ENCODE data around the gene ZNF552.
"Not testable (repeated sequence)": the region's sequence is repeated elsewhere in the genome, so short reads cannot be mapped to it uniquely, and the experiment has no call there.

Gene ZNF552

DNA sequence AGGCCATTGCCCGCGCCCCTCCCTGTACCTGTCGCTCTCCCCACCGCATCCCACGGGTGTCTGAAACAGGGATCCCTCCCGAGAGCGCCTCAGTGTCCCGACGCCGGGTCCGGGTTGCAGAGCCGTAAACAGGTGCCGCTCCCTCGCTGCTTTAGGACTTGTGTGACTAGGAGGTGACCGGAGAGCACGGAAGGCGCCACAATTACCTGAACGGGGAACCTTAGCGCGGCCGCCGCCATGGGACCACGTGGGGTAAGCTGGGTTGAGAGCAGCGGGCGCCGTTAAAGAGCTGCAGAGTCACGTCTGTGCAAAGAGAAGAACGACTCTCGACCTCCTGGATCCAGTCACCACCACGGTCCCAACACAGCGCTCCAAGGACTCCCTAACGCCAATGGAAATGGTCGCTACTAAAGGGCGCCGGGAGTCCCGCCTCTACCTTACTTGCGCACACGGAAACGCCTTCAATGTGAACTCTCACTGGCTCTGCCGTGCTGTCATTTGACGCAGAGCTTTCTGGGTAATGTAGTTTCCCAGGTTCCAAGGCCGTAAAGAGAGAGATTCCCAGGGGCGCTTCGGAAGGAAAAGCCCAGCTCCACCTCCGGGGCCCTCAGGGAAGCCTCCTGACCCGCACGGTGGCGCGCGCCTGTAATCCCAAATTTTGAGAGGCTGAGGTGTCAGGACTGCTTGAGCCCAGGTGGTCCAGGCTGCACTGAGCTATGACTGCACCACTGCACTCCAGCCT lies at the start of gene ZNF552:
ZNF552 (minus strand) TSS at position 409 of the 742 bp plus-strand sequence; CDS start at position 239, 170 bp downstream.
- DNase-seq (ENCODE audit: low read depth): peak; percentile 68

DNA sequence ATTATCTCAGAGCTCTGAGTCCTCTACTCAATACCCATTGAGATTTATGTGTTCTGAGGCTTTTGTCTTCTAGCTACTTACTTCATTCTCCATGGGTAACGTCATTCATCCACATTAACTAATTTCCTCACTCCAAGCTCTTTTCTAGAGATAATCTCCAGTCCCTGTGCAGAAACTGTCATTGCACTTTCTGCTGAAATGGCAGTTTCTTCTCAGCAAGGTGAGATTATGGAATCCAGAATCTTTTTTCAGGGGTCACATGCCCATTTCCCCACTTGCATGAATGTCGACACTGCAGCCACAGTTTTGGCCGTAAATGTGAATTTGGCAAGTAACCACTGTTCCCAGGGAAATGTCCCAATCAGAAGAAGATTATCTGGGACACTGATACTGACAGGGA lies 47.6 kb upstream of the ZNF552 start:
- not testable (repeated sequence) for DNase-seq (ENCODE audit: low read depth)

DNA sequence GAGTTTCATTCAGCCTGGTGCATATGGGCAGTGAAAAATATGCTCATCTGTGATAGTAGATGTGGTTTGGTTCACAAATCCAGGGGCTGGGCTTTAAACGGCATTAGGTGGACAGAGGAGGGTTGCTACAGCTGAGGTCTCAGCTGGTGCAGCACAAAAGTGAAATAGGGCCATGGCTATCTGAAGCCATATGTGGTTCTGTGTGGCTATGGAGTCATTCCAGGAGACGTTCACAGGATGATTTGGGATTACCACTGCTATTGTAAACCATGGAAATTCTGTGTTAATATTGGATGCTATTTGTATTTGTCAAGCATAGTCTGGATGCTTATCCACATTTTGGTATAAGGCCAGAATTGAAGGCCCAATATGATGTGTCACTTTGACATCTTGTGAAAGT lies 39.4 kb upstream of the ZNF552 start:
- DNase-seq (ENCODE audit: low read depth): not testable (repeated sequence)

DNA sequence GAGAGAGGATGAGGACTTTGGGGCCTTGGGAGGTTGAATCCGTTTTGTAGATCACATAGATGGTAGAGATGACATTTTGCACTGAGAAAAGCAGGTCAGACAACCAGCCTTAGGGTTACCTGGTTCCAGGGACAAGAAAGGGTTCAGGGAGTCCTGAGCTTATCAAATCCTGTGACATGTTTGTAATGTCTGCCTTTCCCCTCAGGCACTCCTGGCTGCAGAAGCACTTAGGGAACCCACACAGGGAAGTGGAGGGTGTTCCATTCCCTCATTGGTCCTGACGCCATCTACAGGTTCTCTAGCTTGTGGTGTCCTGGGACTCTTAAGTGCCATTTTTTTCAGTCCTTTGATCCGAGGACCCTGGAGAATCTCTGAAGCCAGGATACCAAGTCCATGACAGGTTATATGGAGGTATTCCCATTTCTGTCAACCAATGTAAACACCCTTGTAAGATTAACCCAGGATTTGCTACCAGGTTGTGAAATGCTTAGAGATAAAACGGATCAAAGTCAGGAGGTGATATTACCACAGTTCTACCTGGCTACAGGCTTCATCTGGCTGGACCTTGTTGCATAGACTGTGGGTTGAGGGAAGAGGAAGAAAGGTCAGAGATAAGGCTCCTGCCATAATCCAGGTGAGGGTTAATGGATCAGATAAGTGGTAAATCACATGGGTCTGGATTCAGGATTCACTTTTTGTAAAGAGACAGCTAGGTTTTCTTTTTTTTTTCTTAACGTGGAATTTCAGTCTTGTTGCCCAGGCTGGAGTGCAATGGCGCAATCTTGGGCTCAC lies 37.3 kb upstream of the ZNF552 start:
- DNase-seq (ENCODE audit: low read depth): not testable (repeated sequence)

DNA sequence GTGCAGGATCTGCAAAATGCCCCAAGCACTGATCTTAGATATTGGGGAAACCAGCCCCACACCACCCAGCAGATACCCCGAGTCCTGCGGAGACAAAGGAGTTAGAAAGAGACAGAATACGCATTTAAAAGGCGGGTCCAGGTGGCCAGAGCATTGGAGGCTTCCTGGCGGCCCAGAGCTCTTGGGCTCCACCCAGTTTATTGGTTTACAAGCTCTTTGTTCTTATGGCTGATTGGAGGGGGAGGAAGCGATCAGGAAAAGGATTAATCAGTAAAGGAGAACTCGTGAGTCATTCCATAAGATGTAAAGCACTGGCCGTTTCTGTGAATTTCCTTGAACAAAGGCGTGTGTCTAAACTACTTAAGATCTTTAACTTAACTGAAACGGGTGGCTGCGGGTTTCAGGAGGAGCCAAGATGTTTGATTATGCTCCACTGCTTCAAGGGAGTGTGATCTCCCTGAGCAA lies 35.9 kb upstream of the ZNF552 start:
- DNase-seq (ENCODE audit: low read depth): no peak

DNA sequence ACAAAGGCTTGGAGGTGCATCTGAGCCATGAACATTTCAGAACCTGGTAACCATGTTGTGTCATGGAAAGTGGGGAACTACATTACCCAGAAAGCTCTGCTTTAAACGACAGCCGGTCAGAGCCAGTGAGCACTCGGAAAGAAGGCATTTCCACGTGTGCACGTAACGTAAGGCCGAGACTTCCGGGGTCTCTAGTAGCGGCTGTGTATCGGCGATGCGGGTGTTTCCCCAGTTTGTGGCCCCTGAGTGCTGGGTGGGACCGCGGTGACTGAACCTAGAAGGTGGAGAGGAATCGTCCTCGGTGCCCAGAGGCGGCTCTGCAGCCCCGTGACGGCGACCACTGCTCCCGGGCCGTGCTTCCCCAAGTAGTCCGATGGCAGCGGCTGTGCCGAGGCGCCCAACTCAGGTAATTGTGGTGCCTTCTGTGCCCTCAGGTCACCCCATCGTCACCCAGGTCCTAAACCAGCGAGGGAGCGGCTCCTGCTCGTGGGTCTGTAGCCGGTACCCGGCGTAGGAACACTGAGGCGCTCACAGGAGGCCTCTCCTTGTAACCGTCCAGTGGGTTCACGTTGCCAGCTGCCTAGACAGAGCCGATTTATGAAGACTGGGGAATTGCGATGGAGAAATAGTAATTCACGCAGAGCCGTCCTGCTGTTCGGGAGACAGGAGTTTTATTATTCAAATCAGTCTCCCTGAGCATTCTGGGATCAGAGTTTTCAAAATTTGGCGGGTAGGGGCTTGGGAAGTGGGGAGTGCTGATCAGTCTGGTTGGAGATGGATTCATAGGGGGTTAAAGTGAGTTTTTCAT lies 35.2 kb upstream of the ZNF552 start, which contains the start of gene ZNF587:
ZNF587 (plus strand) TSS at position 194 of the 808 bp plus-strand sequence; CDS start at position 374, 180 bp downstream.
- DNase-seq (ENCODE audit: low read depth): peak; percentile 71

DNA sequence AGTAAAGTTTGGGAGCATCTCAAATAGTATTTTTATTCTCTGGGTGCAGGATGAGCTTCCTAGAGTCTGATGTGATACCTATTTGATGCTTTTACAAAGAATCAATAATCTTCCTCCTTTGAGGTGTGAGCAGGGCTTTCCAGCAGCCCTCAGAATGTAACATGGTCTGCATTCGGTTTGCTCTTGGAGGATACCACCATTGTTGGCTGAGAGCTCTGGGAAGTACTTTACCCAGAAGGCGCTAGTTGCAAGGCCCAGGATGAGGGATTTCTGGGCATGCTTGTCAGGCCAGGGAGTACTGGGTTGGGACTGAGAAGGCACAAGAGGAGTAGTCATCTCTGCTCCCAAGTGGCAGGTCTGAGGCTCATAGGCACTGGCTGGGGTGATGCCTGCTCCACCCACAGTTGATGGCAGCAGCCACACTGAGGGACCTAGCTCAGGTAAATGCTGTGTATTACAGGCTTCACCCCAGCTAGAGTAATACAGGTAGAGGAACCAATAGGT lies 34.5 kb upstream of the ZNF552 start:
- DNase-seq (ENCODE audit: low read depth): not testable (repeated sequence)

DNA sequence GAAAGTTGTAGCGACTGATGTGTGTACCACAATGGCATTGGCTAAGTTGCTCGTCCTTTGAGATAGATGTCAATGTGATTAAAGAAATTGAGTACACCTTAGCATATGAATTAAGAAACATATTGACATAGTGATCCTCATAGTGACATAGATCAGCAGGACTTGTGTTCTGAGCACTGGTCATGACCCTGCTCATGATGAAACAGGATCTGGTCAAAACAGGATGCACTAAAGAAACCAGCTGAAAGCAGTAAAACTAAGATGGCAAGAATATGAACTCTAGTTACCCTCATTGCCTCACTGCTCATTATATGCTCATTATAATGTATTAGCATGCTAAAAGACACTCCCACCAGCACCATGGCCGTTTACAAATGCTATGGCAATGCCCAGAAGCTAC lies 32.5 kb upstream of the ZNF552 start:
- not testable (repeated sequence) for DNase-seq (ENCODE audit: low read depth)

DNA sequence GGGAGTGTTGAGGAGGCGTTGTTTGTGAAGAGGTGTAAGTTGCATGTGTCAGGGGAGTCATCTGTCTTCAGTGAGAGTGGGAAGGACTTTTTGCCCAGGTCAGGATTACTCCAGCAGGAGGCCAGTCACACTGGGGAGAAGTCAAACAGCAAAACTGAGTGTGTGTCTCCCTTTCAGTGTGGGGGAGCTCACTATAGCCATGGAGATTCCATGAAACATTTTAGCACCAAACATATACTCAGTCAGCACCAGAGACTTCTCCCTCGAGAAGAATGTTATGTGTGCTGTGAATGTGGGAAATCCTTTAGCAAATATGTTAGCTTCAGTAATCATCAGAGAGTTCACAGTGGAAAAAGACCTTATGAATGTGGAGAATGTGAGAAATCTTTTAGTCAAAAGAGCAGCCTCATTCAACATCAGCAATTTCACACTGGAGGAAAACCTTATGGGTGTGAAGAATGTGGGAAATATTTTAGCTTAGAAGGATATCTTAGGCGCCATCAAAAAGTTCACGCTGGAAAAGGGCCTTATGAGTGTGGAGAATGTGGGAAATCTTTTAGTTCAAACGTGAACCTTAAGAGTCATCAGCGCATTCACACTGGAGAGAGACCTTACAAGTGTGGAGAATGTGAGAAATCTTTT lies 26.5 kb upstream of the ZNF552 start:
- DNase-seq (ENCODE audit: low read depth): no peak

DNA sequence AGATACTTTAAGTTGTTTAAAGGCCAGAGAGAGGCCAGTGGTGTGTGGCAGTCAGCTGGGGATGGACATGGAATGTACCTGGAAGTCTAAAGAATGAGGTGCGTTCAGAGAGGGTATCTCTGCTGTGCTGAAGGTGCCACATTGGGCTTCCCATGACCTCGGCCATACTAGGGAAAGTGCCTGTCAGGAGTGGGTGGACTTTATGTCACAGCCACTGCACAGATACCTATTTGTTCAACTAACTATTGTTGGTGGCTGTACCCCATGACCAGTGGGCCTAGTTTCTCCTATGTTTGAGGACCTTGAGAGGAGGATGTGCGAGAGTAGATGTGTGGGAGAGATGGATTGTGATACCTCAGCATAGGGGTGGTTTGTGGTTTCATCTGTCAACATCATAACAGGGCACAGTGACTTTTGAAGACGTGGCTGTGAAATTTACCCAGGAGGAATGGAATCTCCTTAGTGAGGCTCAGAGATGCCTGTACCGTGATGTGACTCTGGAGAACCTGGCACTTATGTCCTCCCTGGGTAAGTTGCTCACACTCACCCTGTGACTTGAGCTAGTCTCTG lies 24.0 kb upstream of the ZNF552 start:
- not testable (repeated sequence) for DNase-seq (ENCODE audit: low read depth)

DNA sequence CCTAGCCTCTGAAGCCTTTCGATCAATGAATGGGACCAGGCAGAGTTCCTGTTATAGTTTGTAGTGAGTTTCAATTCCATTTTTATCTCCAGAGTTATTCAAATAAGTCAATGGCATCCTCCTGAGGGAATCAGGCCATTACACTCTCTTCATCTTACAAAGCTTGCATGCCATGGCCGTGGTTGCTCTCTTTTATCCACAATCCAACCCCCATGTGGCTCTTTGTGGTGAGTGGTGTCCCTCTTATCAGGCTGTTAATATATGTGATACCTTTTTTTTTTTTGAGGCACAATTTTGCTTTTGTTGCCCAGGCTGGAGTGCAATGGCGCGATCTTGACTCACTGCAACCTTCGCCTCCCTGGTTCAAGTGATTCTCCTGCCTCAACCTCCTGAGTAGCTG lies 22.3 kb upstream of the ZNF552 start:
- not testable (repeated sequence) for DNase-seq (ENCODE audit: low read depth)

DNA sequence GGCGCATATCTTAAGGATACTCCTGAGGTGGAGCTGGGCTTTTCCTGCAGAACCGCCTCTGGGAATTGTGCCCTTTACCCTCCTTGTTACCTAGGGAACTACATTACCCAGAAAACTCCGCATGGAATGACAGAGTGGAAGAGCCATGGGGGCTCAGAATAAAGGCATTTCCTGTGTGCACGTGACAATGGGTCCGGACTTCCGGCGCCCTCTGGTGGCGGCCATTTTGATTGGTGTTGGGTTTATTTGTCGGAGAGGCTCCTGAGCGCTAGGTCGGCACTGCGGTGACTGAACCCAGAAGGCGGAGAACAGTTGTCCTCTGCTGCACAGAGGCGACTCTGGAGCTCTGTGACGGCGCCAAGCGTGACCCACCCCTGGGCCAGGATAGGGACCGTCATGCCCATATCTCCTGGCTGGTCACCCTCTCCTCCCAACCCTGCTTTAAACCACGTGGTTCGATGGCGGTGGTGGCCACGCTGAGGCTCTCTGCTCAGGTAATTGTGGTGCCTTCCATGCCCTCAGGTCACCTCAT lies 15.4 kb upstream of the ZNF552 start, which contains the start of gene ZNF587B:
ZNF587B (plus strand) TSS at position 229 of the 532 bp plus-strand sequence; CDS start at position 459, 230 bp downstream.
- DNase-seq (ENCODE audit: low read depth): peak; percentile 19

DNA sequence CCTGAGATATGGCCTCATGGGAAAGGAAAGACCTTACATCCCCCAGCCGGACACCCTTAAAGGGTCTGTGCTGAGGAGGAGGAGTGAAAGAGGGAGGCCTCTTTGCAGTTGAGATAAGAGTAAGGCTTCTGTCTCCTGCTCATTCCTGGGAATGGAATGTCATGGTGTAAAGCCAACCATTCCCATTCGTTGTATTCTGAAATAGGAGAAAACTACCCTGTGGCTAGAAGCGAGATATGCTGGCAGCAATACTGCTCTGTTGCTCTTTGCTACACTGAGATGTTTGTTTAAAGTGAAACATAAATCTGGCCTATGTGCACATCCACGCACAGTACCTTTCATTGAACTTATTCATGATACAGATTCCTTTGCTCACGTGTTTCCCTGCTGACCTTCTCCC lies 14.6 kb upstream of the ZNF552 start:
- no peak for DNase-seq (ENCODE audit: low read depth)

DNA sequence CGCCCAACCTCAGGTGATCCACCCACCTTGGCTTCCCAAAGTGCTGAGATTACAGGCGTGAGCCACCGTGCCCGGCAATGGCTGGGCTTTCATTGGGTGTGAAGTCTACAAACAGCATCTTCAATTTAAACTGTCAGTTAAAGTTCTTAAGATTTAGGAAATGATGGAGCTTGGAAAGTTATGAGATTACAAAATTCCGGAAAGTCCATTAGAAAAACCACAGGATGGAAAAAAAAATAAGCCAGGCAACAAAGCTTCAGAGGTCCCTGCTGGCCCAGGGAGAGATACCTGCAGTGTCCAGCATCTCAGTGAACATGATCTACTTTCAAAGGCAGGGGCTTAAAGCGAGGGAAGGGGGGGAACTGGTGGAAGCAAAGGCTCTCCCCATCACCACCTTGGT lies 10.8 kb upstream of the ZNF552 start:
- DNase-seq (ENCODE audit: low read depth): no peak

DNA sequence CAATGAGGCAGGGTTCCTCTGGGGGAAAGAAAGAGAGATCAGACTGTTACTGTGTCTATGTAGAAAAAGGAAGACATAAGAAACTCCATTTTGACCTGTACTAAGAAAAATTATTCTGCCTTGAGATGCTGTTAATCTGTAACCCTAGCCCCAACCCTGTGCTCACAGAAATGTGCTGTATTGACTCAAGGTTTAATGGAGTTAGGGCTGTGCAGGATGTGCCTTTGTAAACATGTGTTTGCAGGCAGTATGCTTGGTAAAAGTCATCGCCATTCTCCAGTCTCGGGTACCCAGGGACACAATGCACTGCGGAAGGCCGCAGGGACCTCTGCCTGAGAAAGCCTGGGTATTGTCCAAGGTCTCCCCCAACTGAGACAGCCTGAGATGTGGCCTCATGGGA lies 8.9 kb upstream of the ZNF552 start:
- not testable (repeated sequence) for DNase-seq (ENCODE audit: low read depth)

DNA sequence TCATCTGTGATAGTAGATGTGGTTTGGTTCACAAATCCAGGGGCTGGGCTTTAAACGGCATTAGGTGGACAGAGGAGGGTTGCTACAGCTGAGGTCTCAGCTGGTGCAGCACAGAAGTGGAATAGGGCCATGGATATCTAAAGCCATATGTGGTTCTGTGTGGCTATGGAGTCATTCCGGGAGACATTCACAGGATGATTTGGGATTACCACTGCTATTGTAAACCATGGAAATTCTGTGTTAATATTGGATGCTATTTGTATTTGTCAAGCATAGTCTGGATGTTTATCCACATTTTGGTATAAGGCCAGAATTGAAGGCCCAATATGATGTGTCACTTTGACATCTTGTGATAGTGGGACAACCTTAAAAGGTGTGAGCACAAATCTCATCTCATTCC lies 8.4 kb upstream of the ZNF552 start:
- DNase-seq (ENCODE audit: low read depth): not testable (repeated sequence)

DNA sequence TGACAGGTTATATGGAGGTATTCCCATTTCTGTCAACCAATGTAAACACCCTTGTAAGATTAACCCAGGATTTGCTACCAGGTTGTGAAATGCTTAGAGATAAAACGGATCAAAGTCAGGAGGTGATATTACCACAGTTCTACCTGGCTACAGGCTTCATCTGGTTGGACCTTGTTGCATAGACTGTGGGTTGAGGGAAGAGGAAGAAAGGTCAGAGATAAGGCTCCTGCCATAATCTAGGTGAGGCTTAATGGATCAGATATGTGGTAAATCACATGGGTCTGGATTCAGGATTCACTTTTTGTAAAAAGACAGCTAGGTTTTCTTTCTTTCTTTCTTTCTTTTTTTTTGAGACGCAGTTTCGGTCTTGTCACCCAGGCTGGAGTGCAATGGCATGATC lies 6.8 kb upstream of the ZNF552 start:
- not testable (repeated sequence) for DNase-seq (ENCODE audit: low read depth)

DNA sequence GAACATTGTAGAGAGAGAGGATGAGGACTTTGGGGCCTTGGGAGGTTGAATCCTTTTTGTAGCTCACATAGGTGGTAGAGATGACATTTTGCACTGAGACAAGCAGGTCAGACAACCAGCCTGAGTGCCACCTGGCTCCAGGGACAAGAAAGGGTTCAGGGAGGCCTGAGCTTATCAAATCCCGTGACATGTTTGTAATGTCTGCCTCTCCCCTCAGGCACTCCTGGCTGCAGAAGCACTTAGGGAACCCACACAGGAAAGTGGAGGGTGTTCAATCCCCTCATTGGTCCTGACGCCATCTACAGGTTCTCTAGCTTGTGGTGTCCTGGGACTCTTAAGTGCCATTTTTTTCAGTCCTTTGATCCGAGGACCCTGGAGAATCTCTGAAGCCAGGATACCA lies 6.4 kb upstream of the ZNF552 start:
- DNase-seq (ENCODE audit: low read depth): not testable (repeated sequence)

DNA sequence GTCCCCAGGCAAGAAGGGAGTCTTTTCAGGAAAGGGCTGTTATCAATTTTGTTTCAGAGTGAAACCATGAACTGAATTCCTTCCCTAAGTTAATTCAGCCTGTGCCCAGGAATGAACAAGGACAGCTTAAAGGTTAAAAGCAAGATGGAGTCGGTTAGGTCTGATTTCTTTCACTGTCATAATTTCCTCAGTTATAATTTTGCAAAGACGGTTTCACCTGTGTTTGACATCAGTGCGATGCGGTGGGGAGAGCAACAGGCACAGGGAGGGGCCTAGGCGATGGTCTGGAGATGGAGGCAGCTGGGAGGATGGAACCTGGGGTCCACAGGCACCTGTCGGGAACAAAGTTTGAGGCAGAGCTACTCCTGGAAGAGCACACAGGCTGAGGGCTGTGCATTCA lies 5.9 kb upstream of the ZNF552 start:
- no peak for DNase-seq (ENCODE audit: low read depth)

DNA sequence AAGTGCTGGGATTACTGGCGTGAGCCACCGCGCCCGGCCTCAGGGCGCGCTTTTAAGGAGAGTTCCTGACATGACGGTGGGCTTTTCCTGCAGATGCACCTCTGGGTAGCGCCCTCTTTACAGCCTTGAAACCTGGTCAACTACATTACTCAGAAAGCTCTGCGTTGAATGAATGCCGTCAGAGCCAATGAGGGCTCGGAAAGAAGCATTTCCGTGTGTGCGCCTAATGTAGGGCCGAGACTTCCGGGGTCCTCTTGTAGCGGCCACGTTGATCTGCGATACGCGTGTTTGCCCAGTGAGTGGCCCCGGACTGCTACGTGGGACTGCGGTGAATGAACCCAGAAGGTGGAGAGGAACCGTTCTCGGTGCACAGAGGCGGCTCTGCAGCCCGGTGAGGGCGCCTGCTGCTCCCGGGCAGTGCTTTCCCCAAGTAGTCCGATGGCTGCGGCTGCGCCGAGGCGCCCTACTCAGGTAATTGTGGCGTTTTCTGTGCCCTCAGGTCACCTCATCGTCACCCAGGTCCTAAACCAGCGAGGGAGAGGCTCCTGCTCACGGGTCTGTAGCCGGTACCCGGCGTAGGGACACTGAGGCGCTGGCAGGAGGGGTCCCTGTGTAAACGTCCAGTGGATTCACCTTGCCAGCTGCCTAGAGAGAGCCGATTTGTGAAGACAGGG lies 4.9 kb upstream of the ZNF552 start:
- DNase-seq (ENCODE audit: low read depth): peak; percentile 76

Data from activated T-cell treated with anti-CD3 and anti-CD28 coated beads for 24 hours (primary cell).